ENCODE measurements around the gene CAPN15. TPM values are rescaled to one million over a fixed set of nuclear protein-coding genes. Genes with fewer than 3 reads are reported as not detected.
"Not testable (repeated sequence)": the region's sequence is repeated elsewhere in the genome, so short reads cannot be mapped to it uniquely, and the experiment has no call there.

CAPN15 gene
- total RNA-seq, 2 experiments from 2014 or later, result 76.4 to 81.2 TPM

GRCh38 chr16:490768-491167, 36.7 kb upstream of the CAPN15 start:
- no peak overlapping the region for H3K27ac Mint-ChIP-seq

GRCh38 chr16:491220-491919, 36.1 kb upstream of the CAPN15 start:
- Mint-ChIP-seq H3K36me3 (ENCODE audit: low read depth) (peaks cover 1% of the 10 kb centered on the region), H3K27me3 (no peaks in the 10 kb centered on the region), H3K4me1 (ENCODE audit: low read depth) (peaks cover 5% of the 10 kb centered on the region), H3K27ac (no peak overlapping the region), H3K9me3 (no peaks in the 10 kb centered on the region), H3K4me3 (no peak overlapping the region)
- CTCF ChIA-PET, result no interaction called here
- DNase-seq (no peak), ATAC-seq (no peak)
- POLR2A ChIA-PET, result no interaction called here
- TF ChIP-seq CTCF (IDR thresholded peaks at IDR 0.05), result no peak
- intact Hi-C loops (cut with micrococcal nuclease), result no loop called here

More at GRCh38 chr16:490768-491167, 36.7 kb upstream of the CAPN15 start:
- no peaks in the 10 kb centered on the region for H3K27me3 Mint-ChIP-seq
- ATAC-seq (no peak), DNase-seq (no peak)
- H3K36me3 Mint-ChIP-seq (ENCODE audit: low read depth), result peaks cover 1% of the 10 kb centered on the region
- no peak overlapping the region for H3K4me3 Mint-ChIP-seq
- H3K4me1 Mint-ChIP-seq (ENCODE audit: low read depth), result peaks cover 5% of the 10 kb centered on the region
- POLR2A ChIA-PET, result no interaction called here
- CTCF ChIA-PET, result no interaction called here
- H3K9me3 Mint-ChIP-seq, result no peaks in the 10 kb centered on the region
- TF ChIP-seq CTCF (IDR thresholded peaks at IDR 0.05), result no peak
- intact Hi-C loops (cut with micrococcal nuclease), result no loop called here

- H3K27me3 Mint-ChIP-seq, result no peaks in the 10 kb centered on the region
- H3K4me1 Mint-ChIP-seq (ENCODE audit: low read depth), result peaks cover 5% of the 10 kb centered on the region
- intact Hi-C loops (cut with micrococcal nuclease), result no loop called here
- no peak for TF ChIP-seq CTCF (IDR thresholded peaks at IDR 0.05)
- DNase-seq (no peak), ATAC-seq (no peak)
- no peak overlapping the region for H3K27ac Mint-ChIP-seq
- CTCF ChIA-PET, result no interaction called here
- peaks cover 1% of the 10 kb centered on the region for H3K36me3 Mint-ChIP-seq (ENCODE audit: low read depth)
- H3K9me3 Mint-ChIP-seq, result no peaks in the 10 kb centered on the region
- no peak overlapping the region for H3K4me3 Mint-ChIP-seq
- POLR2A ChIA-PET, result no interaction called here
Observed at GRCh38 chr16:492211-492875, 35.2 kb upstream of the CAPN15 start.

GRCh38 chr16:494676-495075, 32.8 kb upstream of the CAPN15 start:
- H3K27ac Mint-ChIP-seq; H3K4me3 Mint-ChIP-seq; DNase-seq; POLR2A ChIA-PET; H3K9me3 Mint-ChIP-seq; H3K27me3 Mint-ChIP-seq; H3K36me3 Mint-ChIP-seq (ENCODE audit: low read depth); H3K4me1 Mint-ChIP-seq (ENCODE audit: low read depth); intact Hi-C loops (cut with micrococcal nuclease); ATAC-seq: not testable (repeated sequence)
- CTCF ChIA-PET, result interaction anchor here (0.8 to 1.8 kb wide), 4 partner anchors 15 to 104 kb away, joined by 3 to 8 read pairs (median 3); no protein-coding TSS in a partner anchor

GRCh38 chr16:495127-495748, 32.3 kb upstream of the CAPN15 start:
- ChIA-PET CTCF (interaction anchor here (0.8 to 1.8 kb wide), 5 partner anchors 15 to 105 kb away, joined by 3 to 8 read pairs (median 3); no protein-coding TSS in a partner anchor), POLR2A (no interaction called here)
- intact Hi-C loops (cut with micrococcal nuclease), result no loop called here
- DNase-seq, result peak; percentile 54
- Mint-ChIP-seq H3K4me1 (ENCODE audit: low read depth) (peaks cover 5% of the 10 kb centered on the region), H3K27ac (no peak overlapping the region), H3K36me3 (ENCODE audit: low read depth) (no peaks in the 10 kb centered on the region), H3K27me3 (no peaks in the 10 kb centered on the region), H3K4me3 (no peak overlapping the region), H3K9me3 (no peaks in the 10 kb centered on the region)
- TF ChIP-seq CTCF (IDR thresholded peaks at IDR 0.05), result no peak
- ATAC-seq, result peak; percentile 83
